HG02678 (cell line): ENCODE measurements around the gene TENT4A.

Experiments
- ATAC-seq: cut with Tn5 transposase; IDR thresholded peaks from one replicate; pipeline ENCODE4 v1.9.1; 2021; ENCODE audit warnings: mild to moderate bottlenecking, moderate library complexity; ENCODE audit not compliant: unreplicated experiment

The TENT4A gene

DNA sequence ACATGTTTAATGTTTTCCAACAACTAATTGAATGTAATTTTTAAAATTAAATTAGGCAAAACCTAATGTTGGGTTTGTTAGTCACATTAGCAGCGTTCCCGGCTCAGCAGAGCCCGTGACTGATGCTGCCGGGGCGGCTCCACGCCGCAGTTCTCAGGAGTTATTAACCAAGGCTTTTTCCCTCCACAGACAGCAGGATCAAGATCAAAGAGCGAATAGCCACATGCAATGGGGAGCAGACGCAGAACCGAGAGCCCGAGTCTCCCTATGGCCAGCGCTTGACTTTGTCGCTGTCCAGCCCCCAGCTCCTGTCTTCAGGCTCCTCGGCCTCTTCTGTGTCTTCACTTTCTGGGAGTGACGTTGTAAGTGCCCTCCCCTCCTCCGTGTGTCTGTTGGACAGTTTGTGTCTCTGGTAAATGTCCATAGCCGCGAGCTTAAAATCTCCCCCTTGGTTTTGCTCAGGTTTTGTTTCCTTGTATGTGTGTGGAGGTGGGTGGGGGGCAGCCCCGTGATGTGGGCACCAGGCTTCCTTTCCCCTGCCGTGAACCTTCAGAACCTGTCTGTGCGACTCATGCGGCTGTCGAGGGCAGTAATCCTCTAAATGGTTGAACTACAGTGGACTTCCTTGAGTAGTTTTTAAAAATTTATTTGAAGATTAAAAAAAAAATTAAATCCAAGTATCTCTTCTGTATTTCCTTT, 37.1 kb downstream of the TENT4A start:
- no peak for ATAC-seq

DNA sequence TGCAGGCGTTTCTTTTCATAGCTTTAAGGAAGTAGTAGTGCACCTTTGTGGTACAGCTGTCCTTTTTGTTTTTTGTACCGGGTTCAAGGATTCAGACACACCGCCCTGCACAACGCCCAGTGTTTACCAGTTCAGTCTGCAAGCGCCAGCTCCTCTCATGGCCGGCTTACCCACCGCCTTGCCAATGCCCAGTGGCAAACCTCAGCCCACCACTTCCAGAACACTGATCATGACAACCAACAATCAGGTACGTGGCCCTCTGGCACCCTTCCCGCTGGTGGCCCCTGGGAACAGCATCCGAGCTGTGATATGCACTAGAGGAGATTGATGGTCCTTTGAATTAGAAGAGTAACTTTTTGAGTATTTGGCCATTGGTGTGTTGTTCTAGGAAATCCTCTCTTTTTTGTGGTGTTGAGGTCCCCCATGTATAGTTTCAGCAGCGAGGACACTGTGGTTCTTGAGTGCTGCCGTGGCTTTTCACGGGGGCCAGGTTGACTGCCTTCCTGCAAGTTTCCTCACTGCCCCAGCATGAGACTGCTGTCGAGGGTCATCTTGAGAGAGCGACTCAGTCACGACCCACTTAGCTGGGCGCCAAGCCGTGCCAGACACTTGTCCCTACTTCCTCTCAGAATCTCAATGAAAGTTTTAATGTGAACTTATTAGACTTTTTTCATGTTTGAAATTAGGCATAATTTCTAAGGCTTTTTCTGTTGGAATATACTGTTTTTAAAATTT, 37.9 kb downstream of the TENT4A start:
- ATAC-seq: no peak

DNA sequence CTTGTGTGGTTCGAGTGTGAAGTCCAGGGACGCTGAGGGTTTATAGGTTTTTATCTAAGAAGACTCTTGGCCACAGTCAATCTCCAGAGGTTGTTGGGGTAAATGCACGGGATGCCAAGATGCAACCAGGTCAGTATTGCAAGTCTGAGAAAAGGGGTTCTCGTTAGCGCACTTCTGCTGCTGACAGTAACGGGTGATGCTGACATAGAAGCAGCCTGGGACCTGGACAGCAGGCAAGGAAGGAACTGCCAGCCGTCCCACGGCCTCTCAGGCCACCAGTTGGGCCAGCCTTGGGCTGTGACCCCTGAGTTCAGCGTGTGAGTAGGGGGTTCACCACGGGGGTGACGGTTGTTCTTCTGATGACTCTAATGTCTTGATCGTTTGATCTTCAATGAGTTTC, 39.0 kb downstream of the TENT4A start:
- no peak for ATAC-seq

DNA sequence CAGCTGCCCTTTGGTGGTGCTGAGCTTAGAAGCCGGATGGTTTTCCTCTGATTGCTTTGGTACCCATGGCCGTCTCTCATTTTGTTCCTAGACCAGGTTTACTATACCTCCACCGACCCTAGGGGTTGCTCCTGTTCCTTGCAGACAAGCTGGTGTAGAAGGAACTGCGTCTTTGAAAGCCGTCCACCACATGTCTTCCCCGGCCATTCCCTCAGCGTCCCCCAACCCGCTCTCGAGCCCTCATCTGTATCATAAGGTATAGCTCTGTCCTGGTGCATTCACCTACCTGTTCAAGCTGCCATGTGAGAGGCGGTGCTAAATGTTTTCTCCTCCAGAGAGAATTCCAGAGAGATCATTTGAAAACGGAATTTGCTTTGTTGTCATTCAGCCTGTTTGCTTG, 39.5 kb downstream of the TENT4A start:
- no peak for ATAC-seq

DNA sequence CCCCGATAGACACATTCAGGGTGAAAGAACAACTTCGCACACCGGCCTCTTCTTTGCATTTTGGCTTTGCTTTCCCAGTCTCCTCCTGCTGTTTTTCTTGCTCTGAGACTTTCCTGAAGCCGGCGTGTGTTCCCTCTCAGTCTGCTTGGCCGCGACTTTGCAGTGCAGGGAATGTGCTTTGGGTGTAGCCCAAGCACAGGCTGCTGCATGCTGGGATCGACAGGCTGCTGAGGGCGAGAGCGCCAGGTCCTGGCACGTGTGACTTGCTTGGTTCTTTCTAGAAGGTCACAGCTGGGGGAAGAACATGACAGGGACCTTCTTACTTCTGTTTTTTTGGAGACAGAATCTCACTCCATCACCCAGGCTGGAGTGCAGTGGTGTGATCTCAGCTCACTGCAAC, 40.6 kb downstream of the TENT4A start:
- ATAC-seq: no peak

DNA sequence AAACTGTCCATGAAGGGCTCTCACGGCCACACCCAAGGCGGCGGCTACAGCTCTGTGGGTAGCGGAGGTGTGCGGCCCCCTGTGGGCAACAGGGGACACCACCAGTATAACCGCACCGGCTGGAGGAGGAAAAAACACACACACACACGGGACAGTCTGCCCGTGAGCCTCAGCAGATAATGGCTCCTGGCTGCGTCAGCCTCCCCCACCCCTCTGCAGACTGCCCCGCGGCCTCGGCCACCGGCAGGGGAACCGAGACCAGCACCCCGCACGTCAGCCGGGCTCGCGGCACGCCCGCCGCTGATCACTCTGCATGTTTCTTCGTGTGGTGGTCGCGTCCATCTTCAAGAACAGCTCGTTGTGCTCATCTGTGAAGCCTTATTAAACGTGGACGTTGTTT, 41.5 kb downstream of the TENT4A start:
- ATAC-seq: no peak

DNA sequence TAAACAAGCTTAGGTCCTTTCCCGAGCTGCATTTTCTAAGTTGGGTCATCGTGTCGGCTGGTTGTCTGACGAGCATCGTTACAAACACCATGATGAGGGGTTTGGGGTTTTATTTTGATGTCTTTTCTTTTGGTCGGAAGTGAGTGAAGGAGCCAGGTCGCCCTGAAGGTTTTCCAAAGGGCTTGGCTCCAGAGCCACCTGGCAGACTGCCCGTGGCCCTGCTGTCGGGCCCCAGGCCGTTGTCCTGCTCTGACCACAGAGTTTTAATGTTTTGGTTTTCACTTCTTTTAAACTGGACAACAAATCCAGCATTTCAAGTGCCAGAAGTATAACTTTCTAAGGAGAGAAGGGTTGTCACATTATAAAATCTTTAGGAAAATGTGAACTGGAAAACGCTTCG, 42.3 kb downstream of the TENT4A start:
- no peak for ATAC-seq

DNA sequence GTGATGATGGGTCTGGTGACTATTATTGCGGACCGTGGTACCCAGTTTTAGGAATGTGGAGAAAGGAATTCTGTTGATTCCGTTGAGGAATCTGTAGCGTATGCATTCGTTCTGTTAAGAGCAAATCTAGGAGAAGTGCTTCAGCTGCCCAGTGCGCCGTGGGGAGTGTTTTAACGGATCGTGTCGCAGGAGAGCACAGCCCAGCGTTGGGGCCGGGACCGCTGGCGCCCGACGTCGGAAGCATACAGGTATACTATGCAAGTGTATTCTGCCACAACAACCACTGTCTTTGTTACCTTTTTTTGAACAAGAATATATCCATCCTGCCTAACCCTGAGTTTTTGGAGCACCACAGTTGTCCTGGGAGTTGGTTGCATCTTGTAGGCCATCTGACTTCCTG, 42.7 kb downstream of the TENT4A start:
- no peak for ATAC-seq

DNA sequence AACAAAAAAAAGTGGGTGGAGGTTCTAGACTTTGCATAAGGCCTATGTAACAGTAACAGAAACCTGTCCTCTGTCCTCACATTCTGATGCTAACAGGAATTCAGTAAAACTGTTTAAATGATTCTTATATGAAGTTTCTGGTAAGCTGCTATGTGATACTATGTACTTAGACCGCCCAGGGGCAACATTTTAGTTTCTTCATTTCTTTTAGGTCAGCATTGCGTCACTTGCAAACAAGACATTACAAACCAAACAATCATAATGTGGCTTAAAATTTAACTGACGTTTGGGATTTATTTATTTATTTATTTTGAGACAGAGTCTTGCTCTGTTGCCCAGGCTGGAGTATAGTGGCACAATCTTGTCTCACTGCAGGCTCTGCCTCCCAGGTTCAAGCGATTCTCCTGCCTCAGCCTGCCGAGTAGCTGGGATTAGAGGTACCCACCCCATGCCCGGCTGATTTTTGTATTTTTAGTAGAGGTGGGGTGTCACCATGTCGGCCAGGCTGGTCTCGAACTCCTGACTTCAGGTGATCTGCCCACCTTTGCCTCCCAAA, 44.3 kb downstream of the TENT4A start:
- no peak for ATAC-seq

DNA sequence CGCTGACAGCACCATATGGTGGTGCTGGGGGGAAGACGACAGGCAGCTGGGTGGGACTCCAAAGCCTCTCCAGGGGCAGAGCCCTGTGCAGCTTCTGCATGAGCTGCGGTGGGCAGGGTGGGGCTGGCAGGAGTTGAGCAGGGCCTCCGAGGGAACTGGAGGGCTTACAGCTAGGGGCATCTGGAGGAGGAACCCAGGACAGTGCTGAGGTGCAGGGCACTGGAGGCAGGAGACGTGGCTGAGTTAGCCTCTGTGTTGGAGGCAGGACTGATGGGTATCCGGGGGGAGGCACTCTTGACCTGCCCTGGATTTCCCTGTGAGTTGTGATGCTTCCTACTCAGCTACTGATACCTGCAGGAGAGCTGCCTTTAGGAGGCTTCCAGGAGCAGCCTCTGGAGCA, 45.0 kb downstream of the TENT4A start:
- no peak for ATAC-seq

DNA sequence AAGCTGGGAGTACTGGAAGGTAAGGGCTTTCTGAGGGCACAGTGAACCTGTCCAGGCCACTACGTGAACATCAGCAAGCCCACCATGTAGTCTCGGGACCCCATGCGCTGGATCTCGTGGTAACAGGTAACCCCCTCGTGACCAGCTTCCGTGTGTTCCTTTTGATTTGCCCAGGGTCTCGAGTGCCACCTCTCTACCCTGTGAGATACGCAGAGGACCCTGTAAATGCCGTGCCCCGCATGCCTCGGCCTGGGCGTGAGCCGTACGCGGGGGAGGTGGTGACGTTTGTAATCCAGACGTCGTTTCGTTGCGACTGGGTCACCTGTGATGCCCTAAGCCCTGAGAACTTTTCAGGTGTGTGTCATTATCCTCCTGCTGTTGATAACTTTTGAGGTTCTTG, 45.5 kb downstream of the TENT4A start:
- no peak for ATAC-seq

DNA sequence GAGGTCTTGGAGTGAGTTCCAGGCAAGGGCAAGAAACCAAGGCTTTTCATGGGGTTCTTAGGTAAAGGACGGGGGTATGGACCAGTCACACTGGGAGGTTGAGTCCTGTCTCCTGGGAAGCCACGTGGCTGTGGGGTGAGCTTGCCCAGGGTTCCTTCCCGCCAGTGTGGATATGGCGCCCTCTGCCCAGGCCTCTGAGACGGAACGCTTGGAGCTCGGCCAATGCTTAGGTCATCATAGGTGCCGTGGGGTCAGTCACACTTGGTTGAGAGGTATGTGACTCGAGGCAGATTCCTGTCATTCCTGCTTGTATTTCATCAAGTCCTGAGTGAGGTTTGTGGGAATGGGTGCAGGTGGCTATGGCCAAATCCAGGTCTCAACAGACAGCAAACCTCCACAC, 46.2 kb downstream of the TENT4A start:
- no peak for ATAC-seq

DNA sequence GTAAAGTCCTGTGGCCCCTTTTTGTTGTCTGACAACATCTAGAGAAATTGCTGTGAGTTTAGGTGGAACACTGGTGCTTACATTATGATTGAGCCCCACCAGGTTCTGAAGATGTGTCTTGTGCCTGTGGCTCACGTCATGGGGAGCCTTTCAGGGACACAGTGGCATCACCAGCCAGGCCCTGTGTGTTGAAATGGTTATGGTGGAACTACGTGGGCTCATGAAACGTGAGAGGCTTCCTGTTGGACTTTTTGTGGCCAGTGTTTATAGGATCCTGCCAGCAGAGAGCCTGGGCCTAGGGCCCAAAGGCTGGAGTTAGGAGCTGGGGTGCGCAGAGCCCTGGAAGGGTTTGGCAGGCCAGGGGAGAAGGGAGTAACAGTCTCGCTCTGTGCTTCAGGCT, 46.8 kb downstream of the TENT4A start:
- no peak for ATAC-seq

DNA sequence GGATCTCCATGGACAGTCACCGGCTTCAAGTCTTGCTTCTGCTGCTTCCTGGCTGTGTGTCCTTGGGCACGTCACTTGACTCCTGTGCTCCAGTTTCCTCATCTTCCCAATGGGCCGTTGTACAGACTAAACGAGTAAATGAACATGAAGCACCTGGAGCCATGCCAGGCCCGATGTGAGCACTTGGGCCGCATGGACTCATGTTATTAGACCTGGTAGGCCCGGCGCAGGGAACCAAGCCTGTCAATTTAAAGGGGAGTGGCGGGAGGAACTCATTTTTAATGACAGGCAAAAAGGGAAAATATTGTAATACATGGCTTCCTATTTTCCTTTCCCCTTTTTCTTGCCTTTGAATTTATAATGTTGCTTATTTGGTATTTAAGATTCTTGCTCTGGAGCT, 47.5 kb downstream of the TENT4A start:
- no peak for ATAC-seq

DNA sequence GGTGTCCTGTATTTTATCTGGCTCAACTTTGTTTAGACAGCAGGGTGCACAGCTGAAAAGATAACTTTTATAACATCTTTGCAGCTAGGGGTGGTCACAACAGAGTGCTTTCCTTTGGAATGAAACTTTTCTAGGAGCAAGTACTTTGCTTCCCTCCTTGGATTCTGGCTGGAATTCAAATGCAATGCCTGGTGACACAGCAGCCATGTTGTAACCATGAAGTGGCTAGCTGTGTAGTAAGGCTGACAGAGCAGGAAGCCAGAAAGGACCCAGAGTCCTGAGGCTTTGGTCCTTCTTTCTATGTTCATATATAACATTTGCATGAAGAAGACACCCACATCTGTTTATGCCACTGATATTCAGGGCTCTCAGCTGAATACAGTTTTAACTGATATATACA, 48.1 kb downstream of the TENT4A start:
- no peak for ATAC-seq

DNA sequence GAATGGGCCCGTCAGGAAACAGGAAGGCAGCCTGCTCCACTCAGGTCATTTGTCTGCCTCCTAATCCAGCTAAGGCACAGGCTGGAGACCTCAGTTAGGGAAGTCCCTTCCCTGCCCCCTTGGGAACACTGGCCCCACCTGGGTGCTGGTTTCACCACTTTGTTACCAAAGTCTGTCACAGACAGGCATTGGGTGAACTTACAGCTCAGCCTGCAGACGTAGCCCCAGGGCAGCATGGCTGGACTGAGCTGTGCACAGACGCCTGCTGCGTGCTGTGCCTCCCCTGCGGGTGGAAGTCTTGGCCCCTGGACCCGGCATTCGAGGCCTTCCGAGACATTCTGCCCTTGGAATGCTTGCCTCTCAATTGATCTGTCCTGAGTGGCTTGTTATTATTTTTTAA, 48.9 kb downstream of the TENT4A start:
- ATAC-seq: no peak

DNA sequence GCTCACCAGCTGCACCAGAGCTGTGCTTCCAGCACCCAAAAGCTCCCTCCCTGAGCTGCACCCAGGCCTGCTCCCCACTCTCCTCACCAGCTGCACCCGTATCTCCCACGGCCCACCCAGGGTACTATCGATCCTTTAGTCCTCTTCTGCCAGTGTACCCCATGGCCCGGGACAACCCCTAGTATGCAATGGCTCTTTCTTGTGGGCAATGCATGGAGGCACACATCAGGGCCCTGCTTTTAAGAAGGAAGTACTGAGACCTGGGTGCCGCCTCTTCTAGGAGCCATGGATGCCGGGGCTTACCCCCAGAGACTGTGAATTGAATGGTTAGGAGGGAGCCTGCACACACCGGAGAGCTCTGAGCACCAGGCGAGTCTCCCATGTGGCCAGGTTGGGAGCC, 49.5 kb downstream of the TENT4A start:
- ATAC-seq: no peak

DNA sequence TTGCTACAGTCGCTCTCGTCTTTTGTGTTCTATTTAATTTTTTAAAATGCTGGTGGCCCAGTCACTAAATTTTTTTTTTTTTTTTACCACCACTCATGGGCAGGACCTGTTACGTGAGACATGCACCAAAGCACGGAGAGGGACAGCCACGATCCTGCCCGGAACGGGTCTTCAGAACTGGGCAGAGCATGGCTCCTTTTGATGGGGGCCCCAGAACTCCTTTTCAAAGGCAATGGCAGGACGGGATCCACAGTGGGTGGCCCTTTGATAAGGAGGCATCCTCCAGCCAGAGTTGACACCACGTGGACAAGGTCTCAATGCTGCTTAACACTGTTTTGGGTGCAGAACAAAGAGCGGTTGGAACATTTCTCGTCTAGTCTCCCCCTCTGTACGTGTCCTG, 50.0 kb downstream of the TENT4A start:
- no peak for ATAC-seq

DNA sequence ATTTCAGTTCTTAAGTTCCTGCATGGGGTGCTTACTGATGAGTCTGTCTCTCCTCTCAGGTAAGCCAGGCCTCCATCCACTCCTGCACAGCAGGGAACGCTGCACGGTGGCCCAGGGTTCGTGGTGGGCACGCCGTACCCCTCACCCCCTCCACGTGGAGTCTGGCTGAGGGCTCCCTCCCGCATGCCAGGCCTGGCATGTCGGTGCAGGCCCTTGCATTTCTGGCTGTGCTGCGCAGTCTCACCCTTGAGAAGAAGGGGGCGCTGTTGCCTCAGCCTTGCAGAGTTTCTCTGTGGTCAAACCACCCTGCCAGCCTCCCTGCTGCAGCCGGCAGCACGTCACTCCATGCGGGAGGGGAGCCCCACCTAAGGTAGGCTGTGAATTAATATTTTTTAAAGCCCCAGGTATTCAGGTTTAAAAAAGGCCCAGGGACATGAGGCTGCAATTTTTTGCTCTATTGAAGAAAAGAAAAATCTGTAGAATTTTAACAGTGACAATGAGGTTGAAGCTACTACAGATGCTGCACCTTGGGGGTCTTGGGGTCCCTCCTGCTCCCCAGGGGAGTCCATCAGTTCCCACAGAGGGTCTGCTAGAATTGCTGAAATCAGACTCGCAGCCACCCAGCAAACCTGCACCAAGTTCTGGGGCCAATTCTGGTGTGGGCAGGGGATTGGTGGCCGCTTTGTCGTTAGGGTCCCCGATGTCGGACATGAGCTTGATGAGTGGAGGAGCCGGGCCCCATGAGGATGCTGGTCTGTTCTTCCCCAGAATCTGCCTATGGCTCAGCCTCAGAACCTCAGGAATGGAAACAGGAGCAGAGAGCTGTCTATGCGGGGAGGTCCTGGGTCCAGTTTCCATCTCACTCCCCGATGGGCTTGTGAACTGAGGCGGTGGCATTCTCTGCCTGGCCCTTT, 52.6 kb downstream of the TENT4A start:
- peak; percentile 79 for ATAC-seq

DNA sequence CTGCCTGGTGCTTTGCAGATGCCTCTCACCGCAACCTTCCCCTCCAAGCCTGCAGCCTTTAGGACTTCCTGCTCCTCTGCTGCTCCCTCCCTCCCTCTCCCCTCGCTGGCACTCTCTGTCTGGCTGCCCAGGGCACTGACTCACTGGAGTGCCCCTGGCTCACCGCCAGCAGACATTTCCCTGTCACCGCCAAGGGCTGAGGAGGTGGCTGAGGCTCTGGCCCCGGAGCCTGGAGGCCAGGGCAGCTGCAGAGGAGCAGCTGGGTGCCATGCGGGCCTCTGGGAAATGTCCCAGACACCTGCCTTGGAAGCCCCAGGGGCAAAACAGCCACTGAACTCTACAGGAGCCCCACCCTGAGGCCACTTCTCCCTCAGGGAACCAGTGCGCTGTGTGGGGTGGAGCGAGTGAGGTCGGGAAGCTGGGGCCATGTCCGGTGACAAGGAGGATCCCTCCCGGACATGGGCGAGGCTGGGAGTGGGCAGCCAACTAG, 53.4 kb downstream of the TENT4A start:
- peak; percentile 54 for ATAC-seq

DNA sequence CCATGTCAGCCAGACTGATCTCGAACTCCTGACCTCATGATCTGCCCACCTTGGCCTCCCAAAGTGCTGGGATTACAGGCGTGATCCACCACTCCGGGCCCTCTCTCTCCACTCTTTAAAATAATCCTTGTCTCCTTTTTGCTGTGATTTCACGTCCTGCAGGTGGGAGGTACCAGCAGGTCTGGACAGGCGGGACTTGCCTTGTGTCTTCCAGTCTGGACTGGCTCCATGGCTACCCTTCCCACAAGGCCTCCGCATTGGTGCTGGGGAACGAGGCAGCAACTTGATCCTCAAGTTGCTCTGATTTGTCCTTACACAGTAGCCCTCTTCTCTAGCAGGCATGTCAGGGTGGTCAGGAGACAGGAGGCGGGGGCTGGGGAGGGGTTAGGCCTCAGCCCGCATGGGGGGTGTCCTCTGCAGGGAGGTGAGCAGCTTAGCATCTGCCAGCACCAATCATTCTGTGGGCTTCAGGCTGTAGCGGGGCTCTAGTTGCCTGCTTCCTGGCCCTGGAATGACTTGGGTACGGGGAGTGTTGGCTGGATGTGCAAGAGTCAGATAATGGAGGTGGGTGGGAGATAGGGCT, 54.3 kb downstream of the TENT4A start:
- ATAC-seq: no peak
